Measurements from ENCODE around the gene PARD6A. TPM values are rescaled to one million over a fixed set of nuclear protein-coding genes. Genes with fewer than 3 reads are reported as not detected.

The PARD6A gene
- total RNA-seq, 4 donors from 2014 or later, result 3.2 to 12.5 (median 4.6) TPM

GRCh38 chr16:67672739-67673662, 12.2 kb downstream of the PARD6A start:
- DNase-seq (ENCODE audit: low spot score) (no peak), ATAC-seq (ENCODE audit: low FRiP score) (peak; percentile 50)
- TF ChIP-seq CTCF (IDR thresholded peaks at IDR 0.05), result peak in 1 of 3 donors; percentile 6

GRCh38 chr16:67673712-67674580, 13.2 kb downstream of the PARD6A start:
- ATAC-seq (ENCODE audit: low FRiP score) (no peak), DNase-seq (ENCODE audit: low spot score) (no peak)
- no peak for TF ChIP-seq CTCF (IDR thresholded peaks at IDR 0.05)

DNA sequence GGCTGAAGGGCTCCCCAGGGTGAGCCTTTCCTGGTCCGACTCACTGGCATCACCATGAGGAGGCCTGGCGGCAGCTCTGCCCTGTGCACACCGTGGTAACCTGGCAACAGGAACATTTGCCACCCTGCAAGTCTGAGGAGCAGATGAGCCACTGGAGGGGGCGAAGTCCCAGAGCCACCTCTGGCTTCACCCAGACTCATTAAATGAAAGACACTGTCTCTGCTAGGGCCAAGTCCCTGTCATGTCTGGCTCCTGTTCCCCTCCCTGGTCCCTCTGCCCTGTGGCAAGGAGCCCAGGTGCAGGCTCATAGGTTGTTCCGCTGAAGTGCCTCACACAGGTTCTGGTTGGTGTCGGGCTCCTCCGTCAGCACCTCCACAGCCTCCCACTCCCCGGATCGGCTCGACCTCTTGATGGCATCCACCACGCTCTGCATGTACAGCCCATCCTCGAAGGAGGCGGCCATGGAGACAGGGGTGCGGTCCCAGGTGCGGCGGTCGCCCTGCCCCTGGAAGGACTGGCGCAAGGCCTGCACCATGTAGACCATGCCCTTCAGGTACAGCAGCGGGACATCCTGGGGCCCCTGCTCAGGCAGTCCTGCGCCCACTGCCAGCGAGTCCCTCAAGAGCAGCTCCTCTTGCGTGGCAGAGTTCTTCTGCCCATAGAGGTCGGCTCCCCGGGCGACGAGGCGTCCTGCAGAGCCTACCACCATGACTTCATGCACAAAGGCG, 14.3 kb downstream of the PARD6A start:
- no peak for ATAC-seq (ENCODE audit: low FRiP score)
- no peak for TF ChIP-seq CTCF (IDR thresholded peaks at IDR 0.05)

DNA sequence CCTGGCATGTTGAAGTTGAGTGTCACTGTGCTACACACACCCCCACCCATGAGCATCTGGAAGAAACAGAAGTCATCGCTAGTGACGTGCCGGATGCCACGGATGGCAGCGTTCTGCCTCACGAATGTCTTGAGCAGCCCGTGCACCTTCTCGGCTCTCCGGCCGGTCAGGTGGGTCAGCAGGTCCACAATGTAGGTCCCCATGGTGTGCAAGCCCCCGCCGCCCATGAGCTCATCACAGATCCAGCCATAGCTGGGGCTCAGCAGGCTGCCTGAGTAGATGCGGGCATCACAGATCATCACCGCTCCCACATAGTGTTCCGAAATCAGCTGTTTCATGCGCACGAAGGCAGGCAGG, 14.8 kb downstream of the PARD6A start:
- ATAC-seq (ENCODE audit: low FRiP score), result no peak
- DNase-seq (ENCODE audit: low spot score), result no peak
- no peak for TF ChIP-seq CTCF (IDR thresholded peaks at IDR 0.05)

More for the DNA sequence above, 14.3 kb downstream of the PARD6A start:
- no peak for DNase-seq (ENCODE audit: low spot score)

- DNase-seq (ENCODE audit: low spot score) (no peak), ATAC-seq (ENCODE audit: low FRiP score) (no peak)
- TF ChIP-seq CTCF (IDR thresholded peaks at IDR 0.05), result no peak
Observed at GRCh38 chr16:67675999-67676398, 15.2 kb downstream of the PARD6A start.

GRCh38 chr16:67676516-67676915, 15.8 kb downstream of the PARD6A start:
- no peak for TF ChIP-seq CTCF (IDR thresholded peaks at IDR 0.05)
- DNase-seq (ENCODE audit: low spot score) (no peak), ATAC-seq (ENCODE audit: low FRiP score) (no peak)
